ENCODE data around the gene EIF5A2.
"Not testable (repeated sequence)": the region's sequence is repeated elsewhere in the genome, so short reads cannot be mapped to it uniquely, and the experiment has no call there.

EIF5A2 gene

GRCh38 chr3:170893895-170894294 is 14.5 kb downstream of the EIF5A2 start:
- no peak for DNase-seq (ENCODE audit: extremely low read depth, insufficient read length)
- no peak overlapping the region for H3K4me3 ChIP-seq (replicated peaks; ENCODE audit: low read depth, low read length)
- no peaks in the 10 kb centered on the region for H3K27me3 ChIP-seq (replicated peaks; ENCODE audit: control insufficient read depth, insufficient read depth, low read length)
- no peak for TF ChIP-seq CTCF (IDR thresholded peaks at IDR 0.05; ENCODE audit: insufficient read depth, low read length, poor library complexity, severe bottlenecking)
- H3K36me3 ChIP-seq (ENCODE audit: control insufficient read depth, insufficient read depth, low read length): no peaks in the 10 kb centered on the region

GRCh38 chr3:170889630-170890029 is 18.8 kb downstream of the EIF5A2 start:
- Histone ChIP-seq H3K36me3 (ENCODE audit: control insufficient read depth, insufficient read depth, low read length) (no peaks in the 10 kb centered on the region), H3K4me3 (replicated peaks; ENCODE audit: low read depth, low read length) (no peak overlapping the region), H3K27me3 (replicated peaks; ENCODE audit: control insufficient read depth, insufficient read depth, low read length) (no peaks in the 10 kb centered on the region)
- DNase-seq (ENCODE audit: extremely low read depth, insufficient read length): no peak
- no peak for TF ChIP-seq CTCF (IDR thresholded peaks at IDR 0.05; ENCODE audit: insufficient read depth, low read length, poor library complexity, severe bottlenecking)

GRCh38 chr3:170889132-170889531 is 19.3 kb downstream of the EIF5A2 start:
- H3K36me3 ChIP-seq (ENCODE audit: control insufficient read depth, insufficient read depth, low read length): no peaks in the 10 kb centered on the region
- no peak for DNase-seq (ENCODE audit: extremely low read depth, insufficient read length)
- TF ChIP-seq CTCF (IDR thresholded peaks at IDR 0.05; ENCODE audit: insufficient read depth, low read length, poor library complexity, severe bottlenecking): no peak
- H3K27me3 ChIP-seq (replicated peaks; ENCODE audit: control insufficient read depth, insufficient read depth, low read length): no peaks in the 10 kb centered on the region
- no peak overlapping the region for H3K4me3 ChIP-seq (replicated peaks; ENCODE audit: low read depth, low read length)

- H3K4me3 ChIP-seq (replicated peaks; ENCODE audit: low read depth, low read length); H3K27me3 ChIP-seq (replicated peaks; ENCODE audit: control insufficient read depth, insufficient read depth, low read length); H3K36me3 ChIP-seq (ENCODE audit: control insufficient read depth, insufficient read depth, low read length); DNase-seq (ENCODE audit: extremely low read depth, insufficient read length): not testable (repeated sequence)
These were observed 24.1 kb downstream of the EIF5A2 start for GRCh38 chr3:170884109-170884930.

GRCh38 chr3:170878688-170879087 is 29.7 kb downstream of the EIF5A2 start:
- H3K4me3 ChIP-seq (replicated peaks; ENCODE audit: low read depth, low read length); H3K27me3 ChIP-seq (replicated peaks; ENCODE audit: control insufficient read depth, insufficient read depth, low read length); DNase-seq (ENCODE audit: extremely low read depth, insufficient read length); H3K36me3 ChIP-seq (ENCODE audit: control insufficient read depth, insufficient read depth, low read length): not testable (repeated sequence)

- not testable (repeated sequence) for DNase-seq (ENCODE audit: extremely low read depth, insufficient read length); H3K36me3 ChIP-seq (ENCODE audit: control insufficient read depth, insufficient read depth, low read length); H3K27me3 ChIP-seq (replicated peaks; ENCODE audit: control insufficient read depth, insufficient read depth, low read length); H3K4me3 ChIP-seq (replicated peaks; ENCODE audit: low read depth, low read length)
These were observed 31.1 kb downstream of the EIF5A2 start for GRCh38 chr3:170877311-170877710.

- DNase-seq (ENCODE audit: extremely low read depth, insufficient read length): no peak
- Histone ChIP-seq H3K4me3 (replicated peaks; ENCODE audit: low read depth, low read length) (no peak overlapping the region), H3K36me3 (ENCODE audit: control insufficient read depth, insufficient read depth, low read length) (no peaks in the 10 kb centered on the region), H3K27me3 (replicated peaks; ENCODE audit: control insufficient read depth, insufficient read depth, low read length) (no peaks in the 10 kb centered on the region)
- no peak for TF ChIP-seq CTCF (IDR thresholded peaks at IDR 0.05; ENCODE audit: insufficient read depth, low read length, poor library complexity, severe bottlenecking)
These were observed 31.9 kb downstream of the EIF5A2 start for GRCh38 chr3:170876537-170876936.
